Erythroblast (primary cell): ENCODE measurements around the gene B4GALT6.

Experiments used
- GATA1 ChIP-seq: IDR thresholded peaks from 2 replicates; pipeline ENCODE4 v1.6.1; 2011; ENCODE audit warnings: low read depth, mild to moderate bottlenecking, control low read depth, low read length, moderate library complexity
- POLR2A ChIP-seq: IDR thresholded peaks from 2 replicates; pipeline ENCODE4 v1.6.1; 2011; ENCODE audit warnings: mild to moderate bottlenecking, low read length

GRCh38 chr18:31652357-31652756 lies 32.0 kb downstream of the B4GALT6 start:
- TF ChIP-seq POLR2A (no peak), GATA1 (no peak)
